NCI-H226 (cell line): Measurements from ENCODE around the gene GFM1.
"Not testable (repeated sequence)": the region's sequence is repeated elsewhere in the genome, so short reads cannot be mapped to it uniquely, and the experiment has no call there.

Experiments
- DNase-seq: peaks from one replicate; pipeline ENCODE4 v3.0.0-alpha.2; 2015

Gene GFM1

DNA sequence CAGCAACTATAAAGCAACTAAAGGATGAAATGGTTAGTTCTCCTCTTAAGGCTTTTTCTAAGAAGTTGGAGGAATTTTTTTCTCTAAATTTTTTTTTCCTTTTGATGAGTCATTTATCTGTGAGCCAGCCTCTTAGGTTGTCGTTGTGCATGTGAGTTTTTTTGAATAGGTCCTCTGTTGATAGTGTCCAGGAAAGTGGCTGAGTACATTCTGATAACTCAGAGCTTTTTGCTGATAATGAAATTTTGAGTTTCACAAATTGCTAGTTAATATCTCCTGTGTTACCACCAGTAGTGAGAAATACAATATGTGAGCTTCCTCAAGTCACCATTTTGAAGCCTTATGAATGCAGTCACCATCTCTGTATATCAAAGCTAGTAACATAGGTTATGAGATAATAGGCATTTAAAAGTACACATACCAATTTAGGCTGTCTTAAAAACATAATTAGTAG is 35.2 kb downstream of the GFM1 start:
- no peak for DNase-seq

DNA sequence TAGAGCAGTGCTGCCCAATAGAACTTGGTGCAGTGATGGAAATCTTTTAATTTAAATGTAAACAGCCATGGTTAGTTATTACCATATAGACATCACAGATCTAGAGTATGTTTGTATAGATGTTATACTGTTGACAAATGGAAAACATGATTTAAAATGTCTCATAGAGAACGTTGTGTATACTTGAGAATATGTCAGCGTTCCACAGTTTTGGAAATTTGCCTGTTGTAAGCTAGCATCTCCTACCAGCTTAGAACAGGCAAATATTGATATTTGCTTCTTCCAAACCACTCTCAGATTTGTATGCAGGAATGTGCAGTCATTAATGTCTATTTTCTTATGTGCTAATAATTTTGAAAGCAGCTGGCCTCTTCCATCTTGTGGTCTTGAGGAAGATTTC is 36.5 kb downstream of the GFM1 start:
- DNase-seq, result no peak

DNA sequence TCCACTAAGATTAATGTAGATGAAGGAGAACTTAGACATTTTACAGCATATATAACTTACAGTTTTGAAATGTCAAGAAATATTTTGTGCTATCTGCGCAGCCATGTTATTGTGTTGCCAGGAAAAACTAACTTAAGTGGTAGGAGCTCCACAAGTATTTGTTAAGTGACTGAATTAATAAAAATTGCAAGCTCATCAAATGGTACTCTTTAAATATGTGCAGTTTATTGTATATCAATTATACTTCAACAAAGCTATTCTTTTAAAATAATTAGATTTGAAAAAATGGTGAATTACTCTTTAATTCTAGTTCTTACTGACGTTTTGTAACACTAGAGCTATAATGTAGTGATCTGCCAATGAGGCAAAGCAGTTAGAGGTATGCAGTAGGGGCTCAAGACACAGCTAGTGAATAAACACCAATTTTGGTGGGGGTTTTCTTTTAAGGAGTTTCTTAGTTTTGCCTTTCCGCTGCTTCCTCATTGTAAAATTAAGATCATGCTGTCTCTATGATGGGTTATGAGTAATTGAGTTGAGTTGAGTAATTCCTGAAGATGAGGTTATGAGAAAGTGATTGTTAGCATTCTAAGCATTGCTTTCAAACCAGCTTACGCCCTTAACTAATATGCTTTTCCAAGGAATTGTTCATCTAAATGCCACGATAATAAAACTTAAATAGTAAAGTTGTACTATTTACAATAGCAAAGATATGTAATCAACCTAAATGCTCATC is 39.1 kb downstream of the GFM1 start:
- DNase-seq, result no peak

DNA sequence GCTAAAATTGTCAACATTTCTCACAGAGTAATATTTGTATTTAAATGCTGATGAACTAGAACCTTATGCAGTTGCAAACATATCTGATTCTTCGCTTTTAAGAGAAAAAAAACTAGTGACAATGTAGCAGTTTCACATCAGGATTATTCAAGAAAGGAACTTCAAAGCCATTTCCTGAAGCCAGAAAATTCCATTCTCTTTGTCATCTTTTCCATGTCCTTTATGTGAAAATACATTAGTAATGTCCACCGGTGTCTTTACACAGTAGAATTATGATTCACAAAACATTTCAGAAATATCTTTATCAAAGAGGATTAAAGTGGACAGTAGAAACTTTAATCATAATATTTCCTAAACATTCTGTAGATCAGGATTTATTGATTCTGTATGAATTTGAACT is 40.8 kb downstream of the GFM1 start:
- no peak for DNase-seq

DNA sequence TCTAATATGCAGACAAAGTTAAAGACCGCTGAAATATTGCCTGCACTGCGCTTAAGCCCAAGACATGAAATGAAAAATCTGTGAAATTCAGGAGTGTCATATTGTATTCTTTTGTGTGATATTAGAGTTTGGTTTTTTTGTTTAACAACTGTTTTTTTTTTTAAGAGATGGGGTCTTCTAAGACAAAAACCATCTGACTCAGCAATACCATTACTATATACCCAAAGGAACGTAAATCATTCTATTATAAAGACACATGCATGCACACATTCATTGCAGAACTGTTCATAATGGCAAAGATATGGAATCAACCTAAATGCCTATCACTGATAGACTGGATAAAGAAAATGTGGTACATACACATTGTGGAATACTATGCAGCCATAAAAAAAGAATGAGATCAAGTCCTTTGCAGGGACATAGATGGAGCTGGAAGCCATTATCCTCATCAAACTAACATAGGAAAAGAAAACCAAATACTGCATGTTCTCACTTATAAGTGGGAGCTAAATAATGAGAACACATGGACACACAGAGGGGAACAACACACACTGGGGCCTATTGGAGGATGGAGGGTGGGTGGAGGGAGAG is 49.6 kb downstream of the GFM1 start:
- DNase-seq, result not testable (repeated sequence)

DNA sequence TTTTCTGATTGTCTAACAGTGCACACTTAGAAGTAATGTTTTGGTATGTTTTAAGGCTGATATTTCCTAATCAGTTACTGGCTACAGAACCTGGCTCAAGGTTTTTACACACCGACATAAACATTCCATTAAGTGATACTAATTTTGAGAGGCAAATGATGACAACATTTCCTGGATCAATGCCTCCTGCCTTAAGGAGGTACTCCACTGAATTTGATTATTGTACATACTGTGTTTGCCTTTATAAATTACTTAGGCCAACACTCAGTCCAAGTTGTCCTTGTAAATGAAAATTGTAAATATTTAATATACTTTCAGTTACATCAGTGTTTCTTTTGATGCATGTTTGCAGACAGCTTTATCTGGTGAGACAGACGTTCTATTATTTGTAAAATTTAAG is 52.3 kb downstream of the GFM1 start:
- DNase-seq, result peak; percentile 47

DNA sequence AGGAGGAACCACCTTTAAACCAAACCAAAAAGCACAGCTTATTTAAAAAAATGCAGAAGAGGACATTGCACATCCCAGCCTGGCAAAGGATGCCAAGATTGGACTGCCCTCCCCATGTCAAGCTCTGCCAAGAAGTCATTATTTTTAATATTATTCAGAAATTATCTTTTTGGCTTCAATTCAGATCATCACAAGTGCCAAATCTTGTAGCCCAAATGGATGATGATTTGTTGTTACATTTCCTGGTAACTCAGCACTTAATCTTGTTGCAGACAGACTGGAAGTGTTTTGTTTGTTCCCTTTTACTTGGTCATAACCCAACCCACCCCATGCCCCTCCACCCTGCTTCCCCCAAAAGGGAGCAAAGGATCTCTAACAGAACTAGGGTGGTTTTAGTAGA is 56.2 kb downstream of the GFM1 start:
- peak; percentile 61 for DNase-seq

DNA sequence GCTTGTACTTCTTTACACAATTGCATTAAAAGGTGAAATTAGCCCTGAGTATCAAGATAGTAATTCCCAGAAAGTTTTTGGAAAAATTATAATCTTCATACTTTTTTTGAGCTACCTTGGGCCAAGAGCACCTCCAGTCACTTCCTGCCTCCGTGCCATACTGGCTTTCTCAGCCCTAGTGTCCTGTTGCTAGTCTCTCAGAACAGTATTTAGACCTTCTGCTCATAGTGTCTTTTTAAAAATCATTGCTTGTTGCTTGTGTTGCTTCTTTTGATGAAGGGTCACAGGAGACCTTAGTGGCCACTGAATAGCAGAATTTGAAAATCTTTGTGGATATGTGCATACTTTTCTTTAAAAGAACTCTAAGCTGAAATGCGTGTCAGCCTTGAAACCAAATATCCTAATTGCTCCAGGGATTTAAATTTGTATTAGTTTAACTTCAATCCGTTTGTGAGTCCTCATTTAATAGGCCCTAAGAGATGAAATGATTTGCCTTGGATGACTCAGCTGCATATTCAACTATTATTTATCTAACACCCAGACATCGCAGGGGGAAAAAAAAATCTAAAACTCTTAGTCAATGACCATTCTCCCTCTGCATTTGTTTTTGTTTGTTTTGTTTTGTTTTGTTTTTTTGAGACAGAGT is 57.2 kb downstream of the GFM1 start:
- DNase-seq, result no peak

DNA sequence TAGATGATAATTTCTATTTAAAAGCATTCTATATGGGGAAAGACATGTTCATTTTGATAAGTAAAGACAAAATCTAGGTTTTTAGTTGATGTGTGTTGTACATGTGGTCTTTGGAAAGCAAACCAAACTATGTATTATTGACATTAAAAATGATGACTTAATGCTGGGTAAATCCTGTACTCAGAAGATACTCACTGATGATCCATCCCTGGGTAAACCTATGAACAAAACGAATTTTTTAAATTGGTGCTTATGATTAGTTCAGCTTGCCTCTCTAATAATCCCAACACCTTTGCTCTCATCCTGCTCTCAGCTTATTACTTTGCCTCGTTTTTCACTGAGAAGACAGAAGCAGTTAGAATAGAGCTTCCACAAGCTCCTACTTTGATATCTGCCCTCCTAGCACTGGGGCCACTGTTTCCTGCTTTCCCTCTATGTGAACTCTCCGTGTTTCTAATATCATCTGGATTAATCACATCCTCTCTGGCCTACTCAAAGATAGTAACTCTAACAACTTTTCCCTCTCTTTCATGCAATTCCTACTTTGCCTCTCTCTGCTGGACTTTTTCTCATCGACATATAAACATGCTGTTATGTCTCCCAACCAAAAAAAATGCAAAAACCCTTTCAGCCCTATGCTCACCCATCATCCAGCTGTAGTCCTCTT is 58.6 kb downstream of the GFM1 start:
- DNase-seq, result peak; percentile 79

DNA sequence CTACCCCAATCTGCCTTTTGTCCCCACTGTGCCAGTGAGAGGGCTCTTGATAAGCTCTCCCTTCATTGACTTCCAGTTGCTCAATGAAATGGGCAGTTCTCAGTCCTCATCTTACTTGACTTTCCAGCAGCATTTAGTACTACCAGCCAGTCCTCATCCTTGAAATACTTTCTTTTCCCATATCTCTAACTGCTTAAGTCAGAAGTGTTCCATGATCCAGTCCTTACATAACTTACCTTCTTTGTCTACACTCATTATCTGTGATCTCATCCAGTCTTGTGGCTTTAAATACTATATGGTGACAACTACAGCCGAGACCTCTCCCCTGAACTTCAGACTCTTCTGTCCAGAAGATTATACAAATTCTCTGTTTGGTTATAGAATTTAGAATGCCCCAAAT is 59.2 kb downstream of the GFM1 start:
- no peak for DNase-seq

DNA sequence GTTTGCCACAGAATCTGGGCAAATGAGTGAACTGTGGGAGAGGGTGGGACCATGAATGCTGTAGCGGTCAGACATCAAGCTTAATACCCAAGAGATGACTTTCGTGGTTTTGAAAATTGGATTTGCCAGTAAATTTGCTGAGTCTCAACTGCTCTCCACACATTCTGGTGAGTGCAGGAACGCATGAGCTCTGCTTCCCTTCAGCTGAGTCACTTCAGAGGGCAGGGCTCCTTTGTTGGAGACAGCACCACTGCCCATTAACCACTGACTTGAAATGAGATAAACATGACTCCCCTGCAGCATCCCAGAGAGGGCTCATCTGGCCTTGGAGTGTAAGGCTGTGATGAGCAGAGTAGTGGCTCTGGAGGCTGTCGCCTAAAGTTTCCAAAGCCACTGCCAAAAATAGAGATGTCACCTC is 65.3 kb downstream of the GFM1 start:
- peak; percentile 99 for DNase-seq

DNA sequence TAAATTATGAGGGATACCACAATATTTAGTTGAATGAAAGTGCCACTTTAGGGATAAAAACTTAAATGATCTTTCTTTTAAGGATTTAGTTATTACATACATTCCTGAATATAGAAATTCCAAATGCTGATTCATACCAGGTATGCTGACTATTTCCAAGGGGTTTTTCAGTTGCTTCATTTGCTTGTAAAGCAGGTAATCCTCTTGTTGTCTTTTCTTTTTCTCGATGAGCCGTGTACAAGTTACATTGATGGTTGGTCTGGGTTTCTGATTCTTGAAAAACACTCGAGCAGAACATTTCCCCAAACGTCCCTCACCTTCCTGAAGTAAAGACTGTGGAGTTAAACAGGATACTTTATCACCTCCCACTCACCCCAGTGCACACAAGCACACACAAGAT is 66.3 kb downstream of the GFM1 start:
- DNase-seq, result no peak

DNA sequence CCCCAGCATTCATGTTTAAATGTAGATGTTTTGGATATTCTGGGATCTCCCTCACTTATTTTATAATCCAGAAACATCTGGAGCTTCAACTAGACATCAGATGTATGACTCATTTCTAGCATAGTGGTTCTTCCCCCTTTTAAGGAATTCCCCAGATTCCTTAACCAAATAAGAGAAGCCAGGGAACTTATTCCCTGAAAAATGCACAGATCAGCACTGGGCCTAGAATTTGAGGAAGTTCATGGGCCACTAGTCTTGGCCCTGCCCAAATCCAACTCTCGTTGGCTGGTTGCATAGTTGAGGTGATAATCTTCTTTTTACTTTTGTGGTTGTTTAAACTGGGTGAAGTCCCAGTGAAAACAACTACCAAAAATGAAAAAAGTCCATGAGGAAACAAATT is 67.6 kb downstream of the GFM1 start:
- DNase-seq, result peak; percentile 91

DNA sequence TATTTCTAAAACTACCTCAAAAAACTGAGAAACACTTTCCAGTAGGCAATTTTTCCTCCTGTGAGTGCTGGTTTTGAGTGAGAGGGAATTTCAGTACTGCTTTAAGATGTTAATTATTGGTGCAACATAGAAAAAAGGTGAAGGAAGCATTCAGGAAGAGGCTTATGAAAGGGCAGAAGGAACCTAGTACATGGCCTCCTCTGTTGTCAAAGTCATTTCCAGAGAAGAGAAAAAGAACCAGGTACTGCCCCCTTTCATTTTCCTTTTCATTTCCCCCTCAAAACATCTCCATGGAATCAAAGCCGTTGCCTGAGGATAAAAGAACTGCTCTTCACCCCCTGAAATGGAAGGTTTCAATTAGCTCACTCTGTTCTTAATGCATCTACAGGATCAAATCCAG is 68.1 kb downstream of the GFM1 start:
- DNase-seq, result no peak

DNA sequence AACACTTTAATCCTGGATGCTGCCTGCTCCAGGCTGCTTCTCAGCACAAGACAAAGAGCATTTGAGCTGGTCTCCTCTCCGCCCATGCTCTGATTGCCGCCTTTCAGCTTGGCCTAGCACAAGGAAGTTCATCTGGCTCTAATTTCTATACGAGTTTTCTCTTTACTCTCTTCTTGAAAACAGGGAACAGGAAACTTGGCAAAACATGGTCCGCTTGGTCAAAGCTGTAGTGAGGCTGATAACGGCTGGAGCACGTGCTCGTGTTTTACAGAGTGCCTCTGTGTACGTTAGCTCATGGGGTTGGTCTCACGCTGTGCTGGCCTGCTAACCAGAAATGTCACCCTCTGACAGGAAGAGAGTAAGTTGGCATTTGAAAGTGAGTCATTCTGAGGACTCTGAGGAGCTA is 68.8 kb downstream of the GFM1 start:
- DNase-seq, result no peak

DNA sequence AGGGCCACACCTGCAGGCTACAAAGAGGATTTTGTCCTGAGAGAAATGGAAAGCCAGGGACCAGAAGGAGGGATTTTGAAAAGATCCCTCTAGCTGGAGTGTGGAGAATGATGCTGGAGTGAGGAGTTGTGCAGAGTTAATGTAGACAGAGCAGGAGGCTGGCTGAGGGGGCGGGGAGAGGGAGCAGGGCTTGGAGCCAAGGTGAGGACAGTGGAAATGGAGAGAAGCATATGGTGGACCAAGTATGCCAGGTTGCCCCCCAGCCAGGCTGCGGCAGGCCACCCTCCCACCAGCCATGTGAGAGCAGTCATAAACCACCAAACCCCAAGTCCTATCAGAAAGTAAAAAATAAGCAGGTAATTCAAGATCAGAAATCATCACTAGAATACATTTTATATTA is 73.2 kb downstream of the GFM1 start:
- DNase-seq, result no peak

DNA sequence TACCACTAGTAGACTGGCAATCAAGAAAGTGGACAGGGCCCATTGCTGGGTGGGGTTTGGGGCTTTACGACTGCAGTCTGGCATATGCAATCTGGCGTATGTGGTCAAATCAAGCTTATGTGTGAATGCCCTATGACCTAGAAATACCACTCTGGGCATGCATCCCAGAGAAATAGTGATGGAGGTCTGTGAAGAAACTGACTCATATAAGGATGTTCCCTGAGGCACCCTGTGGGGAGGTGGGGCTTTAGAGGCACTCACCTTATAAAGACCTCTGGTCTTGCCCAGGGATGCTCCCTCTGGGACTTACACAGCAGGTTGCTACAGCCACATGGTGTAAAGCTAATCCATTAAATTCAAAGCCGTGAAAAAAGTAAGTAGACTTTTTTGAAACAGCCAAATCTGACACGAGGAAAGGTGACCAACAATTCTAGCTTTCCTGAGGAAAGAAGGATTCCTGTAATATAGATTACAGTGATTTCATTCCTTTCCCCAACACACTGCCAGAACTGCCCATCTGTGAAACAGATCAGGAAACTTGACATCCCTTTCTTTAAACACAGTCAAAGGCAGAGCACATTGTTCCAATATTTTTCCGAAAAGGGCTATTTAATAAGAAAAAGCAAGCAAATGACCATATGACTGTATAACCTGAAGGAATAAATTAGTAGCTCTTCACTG is 74.3 kb downstream of the GFM1 start:
- peak; percentile 98 for DNase-seq

DNA sequence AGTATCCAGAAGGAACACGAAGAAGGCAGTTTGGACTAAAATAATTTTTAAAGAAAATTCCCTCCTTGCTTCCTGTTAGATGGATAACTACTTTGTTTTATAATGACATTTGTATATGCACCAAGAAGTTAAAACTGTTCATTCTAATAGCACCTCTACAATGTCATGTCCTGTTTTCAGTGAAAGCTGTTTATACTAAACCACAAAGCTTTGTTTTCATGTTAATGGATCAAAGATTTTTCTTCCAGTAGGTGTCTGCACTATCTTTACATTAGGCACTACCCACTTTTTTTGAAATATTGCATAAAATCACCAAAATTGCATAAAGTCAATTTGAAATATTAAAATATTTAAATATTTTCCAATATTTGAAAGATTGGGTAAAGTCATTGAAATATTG is 77.8 kb downstream of the GFM1 start:
- no peak for DNase-seq

DNA sequence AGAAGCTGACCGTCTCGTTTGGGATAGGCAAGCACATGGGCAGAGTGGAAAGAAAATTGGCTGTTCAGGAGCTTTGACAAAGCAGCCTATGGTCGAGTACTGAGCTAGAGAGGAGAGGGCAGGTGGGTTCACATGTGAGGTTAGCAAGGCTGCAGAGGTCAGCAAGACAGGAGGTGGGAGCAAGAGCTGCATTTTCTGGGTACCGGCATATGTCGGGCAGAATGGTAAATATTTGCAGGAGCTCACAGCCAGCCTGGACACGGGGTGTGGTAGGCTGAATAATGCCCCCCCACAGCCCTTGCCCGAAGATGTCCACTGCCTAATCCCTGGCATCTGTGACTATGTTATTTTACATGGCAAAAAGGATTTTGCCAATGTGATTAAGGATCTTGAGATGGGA is 79.7 kb downstream of the GFM1 start:
- DNase-seq, result no peak

DNA sequence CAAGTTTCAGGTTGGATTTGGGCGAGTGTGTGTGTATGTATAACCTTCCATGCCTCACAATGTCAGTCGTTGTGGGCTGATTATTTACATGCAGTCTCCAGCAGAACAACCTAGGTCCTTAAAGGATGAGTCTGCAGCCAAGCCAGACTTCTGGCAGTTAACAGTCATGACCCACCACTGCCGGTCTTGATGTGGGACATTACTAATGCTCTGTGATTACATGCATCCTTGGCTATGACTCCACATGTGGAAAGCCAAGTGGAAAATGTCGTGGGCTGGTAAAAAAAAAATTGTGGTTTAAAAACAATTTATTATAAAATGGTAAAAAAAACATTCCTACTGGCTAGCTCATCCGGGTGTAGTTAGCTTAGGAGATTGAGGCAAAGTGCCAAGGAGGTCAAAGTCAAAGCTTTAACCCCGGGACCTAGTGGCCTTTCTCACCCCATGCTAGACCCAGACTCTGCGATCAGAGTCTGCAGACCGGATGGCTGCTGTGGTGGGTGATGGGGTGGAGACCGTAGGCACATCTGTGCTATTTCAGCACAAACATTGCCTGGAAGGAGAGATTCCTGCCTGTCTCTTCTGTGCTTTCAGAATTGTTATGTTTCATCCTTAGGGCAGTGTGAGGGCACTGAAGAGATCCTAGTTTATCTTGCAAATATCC is 81.2 kb downstream of the GFM1 start:
- DNase-seq, result peak; percentile 78

DNA sequence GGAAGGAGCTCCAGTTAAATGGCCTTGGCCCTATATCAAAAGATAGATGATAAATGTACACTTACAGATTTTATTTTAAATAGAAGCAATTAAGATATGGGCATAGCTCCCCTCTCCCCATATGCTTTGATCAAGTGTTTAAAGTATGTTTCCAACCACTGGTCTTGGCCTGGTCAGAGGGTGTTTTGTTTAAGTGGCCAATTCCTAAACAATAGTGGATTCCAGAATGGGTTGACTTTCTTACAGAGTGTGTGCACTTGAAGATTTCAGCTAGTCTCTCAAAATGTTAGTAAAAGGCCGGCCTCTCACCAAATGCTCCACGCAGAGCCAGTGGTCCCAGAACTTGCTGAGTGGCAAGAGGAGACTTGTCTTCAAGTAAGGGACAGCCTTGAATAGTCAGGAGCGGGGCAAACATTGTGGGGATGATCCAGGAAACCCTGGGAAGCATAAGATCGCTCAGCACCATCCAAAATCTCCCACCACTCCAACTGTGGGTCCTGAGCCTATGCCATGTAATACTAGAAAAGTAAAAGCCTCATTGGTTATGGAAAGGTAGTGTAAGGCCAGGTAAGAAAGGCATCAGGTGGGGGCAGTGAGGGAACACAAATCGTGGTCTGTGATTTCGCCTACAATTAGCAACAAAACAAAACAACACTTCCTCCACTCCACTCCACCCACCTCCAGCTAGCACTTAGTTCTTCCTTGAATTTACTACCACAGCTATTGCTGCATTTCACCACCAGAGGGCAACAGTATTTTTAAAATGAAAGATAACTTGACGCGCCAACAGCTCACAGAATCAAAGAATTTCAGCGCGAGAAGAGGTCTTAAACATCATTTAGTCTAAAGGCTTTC is 83.1 kb downstream of the GFM1 start:
- peak; percentile 49 for DNase-seq

DNA sequence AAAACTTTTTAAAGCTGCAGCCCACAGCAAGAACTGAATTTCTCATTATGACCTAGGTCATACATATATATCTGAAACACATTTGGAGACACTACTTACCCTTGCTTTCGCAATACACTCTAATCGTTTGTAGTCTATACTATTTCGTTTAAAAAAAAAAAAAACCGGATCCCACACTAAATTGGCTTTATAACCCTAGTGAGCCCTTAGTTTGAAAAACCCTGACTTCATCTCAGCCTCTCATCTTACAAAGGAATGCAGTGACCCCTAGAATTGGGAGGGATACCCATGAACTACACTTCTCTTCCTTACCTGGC is 83.7 kb downstream of the GFM1 start:
- DNase-seq, result no peak
